Type B pancreatic cell (in vitro differentiated cells): ENCODE data around the gene EYA4. TPM values are rescaled to one million over a fixed set of nuclear protein-coding genes. Genes with fewer than 3 reads are reported as not detected.

Experiments used
- DNase-seq: peaks from one replicate; pipeline ENCODE4 v3.0.0; 2021; ENCODE audit warnings: mixed read lengths; ENCODE audit not compliant: unreplicated experiment; ENCODE audit errors: extremely low spot score
- H3K27ac Mint-ChIP-seq: 2 replicates; pipeline ENCODE4 v1.8.0; 2021; ENCODE audit warnings: mild to moderate bottlenecking, mixed read lengths
- H3K27me3 Mint-ChIP-seq: 2 replicates; pipeline ENCODE4 v1.8.0; 2021; ENCODE audit warnings: mixed read lengths
- H3K36me3 Mint-ChIP-seq: 2 replicates; pipeline ENCODE4 v1.8.0; 2021; ENCODE audit warnings: mixed read lengths
- H3K4me1 Mint-ChIP-seq: one replicate; pipeline ENCODE4 v1.8.0; 2021; ENCODE audit warnings: mixed read lengths; ENCODE audit not compliant: unreplicated experiment
- H3K4me3 Mint-ChIP-seq: 2 replicates; pipeline ENCODE4 v1.8.0; 2021; ENCODE audit warnings: mild to moderate bottlenecking, mixed read lengths
- H3K9me3 Mint-ChIP-seq: 2 replicates; pipeline ENCODE4 v1.8.0; 2021; ENCODE audit warnings: mixed read lengths
- total RNA-seq: library from RNA; stranded (reverse); gene quantifications from 2 replicates; pipeline ENCODE4 v1.2.1, GENCODE V29; 2021; ENCODE audit warnings: low replicate concordance
- TF ChIP-seq, protein P1 (sequence below): fragments of 200-600 bp; sonication (generic); conservative IDR thresholded peaks from 2 replicates; pipeline ENCODE4 v1.5.0; 2021; ENCODE audit warnings: antibody characterized with exemption, mild to moderate bottlenecking

Gene EYA4
- total RNA-seq, 1 donor from 2014 or later = 29.7 TPM

DNA sequence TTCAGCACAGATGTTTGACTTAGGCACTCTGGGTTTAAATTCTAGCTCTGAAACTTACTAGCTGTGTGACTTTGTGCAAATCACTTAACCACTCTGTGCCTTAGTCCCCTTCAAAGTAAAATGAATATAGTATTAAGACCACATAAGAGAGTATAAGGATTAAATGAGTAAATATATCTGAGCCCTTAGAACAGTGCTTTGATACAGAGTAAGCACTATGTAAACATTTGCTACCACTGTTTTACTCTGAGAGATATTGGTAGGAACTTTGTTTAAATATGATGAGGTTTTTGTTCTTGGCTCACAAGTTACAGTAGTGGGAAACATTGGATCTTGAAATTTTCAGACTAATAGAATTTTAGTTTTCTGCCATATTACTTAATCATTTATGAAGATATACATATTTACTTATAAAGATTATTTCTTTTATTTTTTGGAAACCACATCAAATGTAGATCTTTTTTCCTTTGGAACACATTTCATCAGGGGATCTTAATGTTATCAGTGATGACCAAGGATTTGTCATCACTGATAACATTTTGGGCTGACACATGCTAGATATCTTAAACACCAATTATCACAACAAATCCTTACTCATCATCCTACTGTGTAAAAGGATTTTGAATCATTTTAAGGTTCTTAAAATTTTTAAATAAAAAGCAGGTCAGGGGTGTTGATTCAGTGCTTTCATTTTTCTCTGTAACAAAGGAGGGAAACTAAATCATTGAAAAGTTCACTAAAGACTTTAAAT is 226.2 kb downstream of the EYA4 start:
- Mint-ChIP-seq H3K27me3 (no peaks in the 10 kb centered on the region), H3K27ac (no peak overlapping the region), H3K4me1 (peaks cover 8% of the 10 kb centered on the region), H3K4me3 (no peak overlapping the region), H3K9me3 (peaks cover 5% of the 10 kb centered on the region), H3K36me3 (peaks cover 29% of the 10 kb centered on the region)
- TF ChIP-seq, protein P1, sequence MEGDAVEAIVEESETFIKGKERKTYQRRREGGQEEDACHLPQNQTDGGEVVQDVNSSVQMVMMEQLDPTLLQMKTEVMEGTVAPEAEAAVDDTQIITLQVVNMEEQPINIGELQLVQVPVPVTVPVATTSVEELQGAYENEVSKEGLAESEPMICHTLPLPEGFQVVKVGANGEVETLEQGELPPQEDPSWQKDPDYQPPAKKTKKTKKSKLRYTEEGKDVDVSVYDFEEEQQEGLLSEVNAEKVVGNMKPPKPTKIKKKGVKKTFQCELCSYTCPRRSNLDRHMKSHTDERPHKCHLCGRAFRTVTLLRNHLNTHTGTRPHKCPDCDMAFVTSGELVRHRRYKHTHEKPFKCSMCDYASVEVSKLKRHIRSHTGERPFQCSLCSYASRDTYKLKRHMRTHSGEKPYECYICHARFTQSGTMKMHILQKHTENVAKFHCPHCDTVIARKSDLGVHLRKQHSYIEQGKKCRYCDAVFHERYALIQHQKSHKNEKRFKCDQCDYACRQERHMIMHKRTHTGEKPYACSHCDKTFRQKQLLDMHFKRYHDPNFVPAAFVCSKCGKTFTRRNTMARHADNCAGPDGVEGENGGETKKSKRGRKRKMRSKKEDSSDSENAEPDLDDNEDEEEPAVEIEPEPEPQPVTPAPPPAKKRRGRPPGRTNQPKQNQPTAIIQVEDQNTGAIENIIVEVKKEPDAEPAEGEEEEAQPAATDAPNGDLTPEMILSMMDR = no peak
- no peak for DNase-seq

GRCh38 chr6:133467982-133468380 is 226.8 kb downstream of the EYA4 start:
- DNase-seq = no peak
- Mint-ChIP-seq H3K36me3 (peaks cover 23% of the 10 kb centered on the region), H3K9me3 (peaks cover 5% of the 10 kb centered on the region), H3K27ac (no peak overlapping the region), H3K4me1 (peaks cover 5% of the 10 kb centered on the region), H3K4me3 (no peak overlapping the region), H3K27me3 (no peaks in the 10 kb centered on the region)
- TF ChIP-seq, protein P1 = no peak

- TF ChIP-seq, protein P1 = no peak
- Mint-ChIP-seq H3K27me3 (no peaks in the 10 kb centered on the region), H3K36me3 (peaks cover 22% of the 10 kb centered on the region), H3K4me1 (peaks cover 4% of the 10 kb centered on the region), H3K4me3 (no peak overlapping the region), H3K9me3 (peaks cover 5% of the 10 kb centered on the region), H3K27ac (no peak overlapping the region)
- no peak for DNase-seq
Observed at GRCh38 chr6:133468591-133468990, 227.4 kb downstream of the EYA4 start.

DNA sequence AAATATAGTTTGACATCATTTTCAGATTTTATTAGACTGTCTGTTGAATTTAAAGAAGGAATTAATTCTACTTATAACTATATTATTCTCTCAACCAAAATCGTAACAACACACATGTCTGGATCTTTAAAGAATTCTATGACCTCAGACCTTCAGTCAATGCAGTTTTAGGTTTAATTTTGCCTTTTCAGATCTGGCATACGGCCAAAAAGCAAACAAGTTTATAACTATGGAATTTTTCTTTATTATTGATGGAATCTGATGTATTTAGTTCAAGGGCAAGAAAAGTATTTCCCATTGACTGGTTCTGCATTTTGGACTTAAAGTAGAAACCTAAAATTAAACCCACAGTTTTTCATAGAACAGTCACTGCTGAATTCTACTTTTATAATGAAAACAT is 233.4 kb downstream of the EYA4 start:
- DNase-seq = no peak
- H3K4me1 Mint-ChIP-seq = no peaks in the 10 kb centered on the region
- H3K36me3 Mint-ChIP-seq = peaks cover 12% of the 10 kb centered on the region
- no peak overlapping the region for H3K27ac Mint-ChIP-seq
- no peaks in the 10 kb centered on the region for H3K9me3 Mint-ChIP-seq
- TF ChIP-seq, protein P1 = no peak
- no peak overlapping the region for H3K4me3 Mint-ChIP-seq
- no peaks in the 10 kb centered on the region for H3K27me3 Mint-ChIP-seq

- Mint-ChIP-seq H3K9me3 (no peaks in the 10 kb centered on the region), H3K4me3 (no peak overlapping the region), H3K36me3 (peaks cover 21% of the 10 kb centered on the region), H3K27me3 (no peaks in the 10 kb centered on the region), H3K27ac (no peak overlapping the region), H3K4me1 (no peaks in the 10 kb centered on the region)
- DNase-seq = no peak
- TF ChIP-seq, protein P1 = no peak
Observed at GRCh38 chr6:133478673-133479072, 237.5 kb downstream of the EYA4 start.
